Measurements from ENCODE around the gene MUC3A. TPM values are rescaled to one million over a fixed set of nuclear protein-coding genes. Genes with fewer than 3 reads are reported as not detected.
"Not testable (repeated sequence)": the region's sequence is repeated elsewhere in the genome, so short reads cannot be mapped to it uniquely, and the experiment has no call there.

Gene MUC3A
- total and polyA plus RNA-seq, 2 experiments from 2014 or later, result 16.3 to 44.4 TPM

GRCh38 chr7:101002333-101002732 is 53.0 kb downstream of the MUC3A start:
- not testable (repeated sequence) for H3K36me3 ChIP-seq (ENCODE audit: insufficient read depth); H3K9me2 ChIP-seq (ENCODE audit: insufficient read depth); H3K36me3 Mint-ChIP-seq (ENCODE audit: low read depth); H3F3A ChIP-seq (replicated peaks; ENCODE audit: low read depth); H3K27me3 Mint-ChIP-seq (ENCODE audit: insufficient read depth, low read depth, poor library complexity); H3K4me2 ChIP-seq; H3K79me2 ChIP-seq (replicated peaks; ENCODE audit: insufficient read depth); DNase-seq (ENCODE audit: low spot score); ATAC-seq; H3K27ac Mint-ChIP-seq; H3K4me1 ChIP-seq (ENCODE audit: insufficient read depth); H3K27me3 ChIP-seq (ENCODE audit: insufficient read depth); H3K27ac ChIP-seq (ENCODE audit: low read depth); H3K4me1 Mint-ChIP-seq; H2AFZ ChIP-seq; H3K4me3 Mint-ChIP-seq; H3K4me3 ChIP-seq; H4K20me1 ChIP-seq (replicated peaks; ENCODE audit: insufficient read depth)
- peaks cover 17% of the 10 kb centered on the region for H3K9me3 Mint-ChIP-seq

GRCh38 chr7:101007361-101007760 is 58.0 kb downstream of the MUC3A start:
- not testable (repeated sequence) for H3K79me2 ChIP-seq (replicated peaks; ENCODE audit: insufficient read depth); H3K4me2 ChIP-seq; H3K4me3 ChIP-seq; ATAC-seq; H2AFZ ChIP-seq; H3K27ac Mint-ChIP-seq; H3K4me3 Mint-ChIP-seq; H3K27me3 Mint-ChIP-seq (ENCODE audit: insufficient read depth, low read depth, poor library complexity); H3K27me3 ChIP-seq (ENCODE audit: insufficient read depth); H3K9me2 ChIP-seq (ENCODE audit: insufficient read depth); H3K27ac ChIP-seq (ENCODE audit: low read depth); H3K4me1 ChIP-seq (ENCODE audit: insufficient read depth); H3K4me1 Mint-ChIP-seq; H3K36me3 Mint-ChIP-seq (ENCODE audit: low read depth); H4K20me1 ChIP-seq (replicated peaks; ENCODE audit: insufficient read depth); H3F3A ChIP-seq (replicated peaks; ENCODE audit: low read depth); H3K36me3 ChIP-seq (ENCODE audit: insufficient read depth); DNase-seq (ENCODE audit: low spot score)
- H3K9me3 Mint-ChIP-seq, result peaks cover 15% of the 10 kb centered on the region; the same call in 2 of the 3 replicates

- Histone ChIP-seq H3K4me3 (no peak overlapping the region), H2AFZ (no peak overlapping the region), H3K27me3 (ENCODE audit: insufficient read depth) (no peaks in the 10 kb centered on the region), H4K20me1 (replicated peaks; ENCODE audit: insufficient read depth) (no peaks in the 10 kb centered on the region), H3K27ac (ENCODE audit: low read depth) (no peak overlapping the region), H3K9me2 (ENCODE audit: insufficient read depth) (0 out of 2 replicates have a peak, but pooled peaks cover 5% of the 10 kb centered on the region), H3K4me1 (ENCODE audit: insufficient read depth) (no peaks in the 10 kb centered on the region), H3K36me3 (ENCODE audit: insufficient read depth) (no peaks in the 10 kb centered on the region), H3K4me2 (no peak overlapping the region), H3K79me2 (replicated peaks; ENCODE audit: insufficient read depth) (no peaks in the 10 kb centered on the region), H3F3A (replicated peaks; ENCODE audit: low read depth) (no peaks in the 10 kb centered on the region)
- TF ChIP-seq ZNF462 (CRISPR knock-in tag; IDR thresholded peaks at IDR 0.05) (no peak), EZH2 (IDR thresholded peaks at IDR 0.05; ENCODE audit: low read depth, unreplicated experiment) (no peak), ZNF114 (CRISPR knock-in tag; IDR thresholded peaks at IDR 0.05) (no peak)
- H3K9me3 Mint-ChIP-seq, result peaks cover 7% of the 10 kb centered on the region; the same call in 2 of the 3 replicates
- peaks cover 11% of the 10 kb centered on the region for H3K27me3 Mint-ChIP-seq (ENCODE audit: insufficient read depth, low read depth, poor library complexity)
- DNase-seq (ENCODE audit: low spot score) (no peak), ATAC-seq (no peak)
- H3K27ac Mint-ChIP-seq, result no peak overlapping the region
- H3K4me3 Mint-ChIP-seq, result no peak overlapping the region
- no peaks in the 10 kb centered on the region for H3K4me1 Mint-ChIP-seq
- peaks cover 9% of the 10 kb centered on the region for H3K36me3 Mint-ChIP-seq (ENCODE audit: low read depth)
Measured at GRCh38 chr7:101009629-101010028, 60.3 kb downstream of the MUC3A start.
